Ovary (tissue), 9 donors: ENCODE measurements around the gene GLT1D1. TPM values are rescaled to one million over a fixed set of nuclear protein-coding genes. Genes with fewer than 3 reads are reported as not detected.

Experiments
- DNase-seq, 5 donors: peaks; one replicate each; pipeline ENCODE4 v3.0.0-alpha.2; 2019 to 2020
- H3K27ac ChIP-seq, 2 donors: fragments of 200-600 bp; one replicate each; pipeline versions ENCODE4 v1.5.1 to v1.8.0; 2019 to 2022
- H3K27me3 ChIP-seq: fragments of 200-600 bp; one replicate; pipeline ENCODE4 v1.8.0; 2022
- H3K36me3 ChIP-seq: fragments of 200-600 bp; sonication (generic); one replicate; pipeline ENCODE4 v1.5.1; 2019
- H3K4me1 ChIP-seq: one replicate; pipeline ENCODE4 v1.8.1; 2013; ENCODE audit warnings: mild to moderate bottlenecking, moderate library complexity; ENCODE audit not compliant: insufficient read depth
- H3K4me3 ChIP-seq: fragments of 200-600 bp; sonication (generic); one replicate; pipeline ENCODE4 v1.5.1; 2017
- H3K9me3 ChIP-seq, 2 donors: fragments of 200-600 bp in 1 of 2; sonication (generic) in 1 of 2; one replicate each; pipeline versions ENCODE4 v1.5.1 to v1.8.1; 2013 to 2019; ENCODE audit warnings: mild to moderate bottlenecking in 1 of 2, moderate library complexity in 1 of 2
- CTCF ChIP-seq, 3 donors: fragments of 450-650 bp in 2 of 3; fragments of 200-600 bp in 1 of 3; IDR thresholded peaks; one replicate each; pipeline versions ENCODE4 v1.5.1 to v1.8.0; 2016 to 2022; ENCODE audit warnings: antibody characterized with exemption in 3 of 3, mild to moderate bottlenecking in 1 of 3
- EP300 ChIP-seq: sonication (generic); formaldehyde crosslinking; IDR thresholded peaks from one replicate; pipeline ENCODE4 v1.6.1; 2017; ENCODE audit warnings: antibody characterized with exemption
- POLR2A ChIP-seq: fragments of 450-650 bp; IDR thresholded peaks from one replicate; pipeline ENCODE4 v1.6.1; 2017; ENCODE audit warnings: antibody characterized with exemption, mild to moderate bottlenecking, moderate library complexity
- WGBS, 3 donors: extraction: QIAGEN DNeasy Blood & Tissue Kit in 1 of 3; methylation state at CpG; one replicate each; pipeline versions ENCODE4 v1.1.5 to v1.1.7; 2013 to 2017; 5-methylcytosine and 5-hydroxymethylcytosine counted together
- intact Hi-C, 4 donors: fragments of 100-400 bp; cut with DNase I; formaldehyde crosslinking; loops; one replicate each; pipeline versions ENCODE4 v1.11.0 to v1.15.1; 2022 to 2023
- polyA plus RNA-seq, 2 donors: library from polyadenylated mRNA; stranded (reverse); fragments of 200-250 nt in 1 of 2; fragments of 350-450 nt in 1 of 2; fragmentation: Illumina TruSeq in 1 of 2; extraction: RNeasy Lipid Tissue Mini Kit (QIAGEN cat#74804) in 1 of 2; gene quantifications; one replicate each; pipeline ENCODE4 v1.2.3, GENCODE V29; 2013 to 2014
- total RNA-seq, 7 donors: library from RNA; depleted of rRNA in 2 of 7; stranded (reverse); fragments of >200 nt in 2 of 7; fragmentation: NEBNext Ultra II Directional in 3 of 7; extraction: Animal tissue kit (Norgen Biotek cat#: 25700) in 3 of 7; gene quantifications; one replicate each; pipeline versions ENCODE4 v1.1.0 to v1.2.4, GENCODE V29; 2016 to 2023
- donor health status: DM: no; HTN: no; CAD: no; lungs with moderate emphysema.
- donor health status: DM: no; HTN: no; CAD: no.
- donor health status: Bipolar disorder and iron deficiency.
- donor health status: DM: yes; HTN: yes; CAD: no.
- donor health status: DM: no; HTN: no; CAD: no.
- donor health status: DM: yes; HTN: yes; CAD: no.

GLT1D1 gene
- total and polyA plus RNA-seq, 9 donors: 0.12 to 0.61 (median 0.24) TPM; not detected in 1

- no peaks in the 10 kb centered on the region for H3K27me3 ChIP-seq
- TF ChIP-seq POLR2A (no peak), EP300 (no peak)
- H3K4me3 ChIP-seq: no peak overlapping the region
- H3K27ac ChIP-seq: no peak overlapping the region
- 91 to 93% (median 92%) methylated on average over 6 of the region's 6 CpGs for WGBS, 3 donors
- H3K4me1 ChIP-seq: peaks cover 11% of the 10 kb centered on the region
- H3K36me3 ChIP-seq: no peaks in the 10 kb centered on the region
- H3K9me3 ChIP-seq: no peaks in the 10 kb centered on the region
- intact Hi-C loops: no loop called here
- no peak for DNase-seq
Observed at GRCh38 chr12:128820253-128820652, 33.0 kb upstream of the GLT1D1 start.

- Histone ChIP-seq H3K9me3 (no peaks in the 10 kb centered on the region), H3K27me3 (no peaks in the 10 kb centered on the region), H3K36me3 (no peaks in the 10 kb centered on the region), H3K4me1 (peaks cover 11% of the 10 kb centered on the region), H3K4me3 (no peak overlapping the region), H3K27ac (no peak overlapping the region)
- no peak for DNase-seq
- no peak for TF ChIP-seq POLR2A
- no peak for TF ChIP-seq EP300
- intact Hi-C loops: no loop called here
- 78 to 81% (median 79%) methylated on average over 7 of the region's 7 CpGs for WGBS, 3 donors
Observed at GRCh38 chr12:128820723-128821432, 32.4 kb upstream of the GLT1D1 start.

- Histone ChIP-seq H3K27me3 (no peaks in the 10 kb centered on the region), H3K4me3 (peak overlapping the region; percentile 90), H3K9me3 (no peaks in the 10 kb centered on the region), H3K4me1 (peaks cover 7% of the 10 kb centered on the region), H3K36me3 (no peaks in the 10 kb centered on the region), H3K27ac (peak overlapping the region in 1 of 2 donors; percentile 17)
- no peak for TF ChIP-seq POLR2A
- no peak for TF ChIP-seq EP300
- TF ChIP-seq CTCF (IDR thresholded peaks at IDR 0.05): no peak
- intact Hi-C loops: no loop called here
- 0 to 1% (median 0%) methylated on average over 35 to 88 of the region's 88 CpGs for WGBS, 3 donors
- peak in 3 of 5 donors; percentile 14 to 48 (median 47) for DNase-seq
Observed at GRCh38 chr12:128823216-128823915, 29.9 kb upstream of the GLT1D1 start.

- Histone ChIP-seq H3K27ac (peak within 1 kb of the TSS in 1 of 2 donors; percentile 61), H3K4me3 (peak within 1 kb of the TSS; percentile 90), H3K4me1 (peaks cover 4% of the 10 kb centered on the region), H3K36me3 (no peaks in the 10 kb centered on the region), H3K27me3 (no peaks in the 10 kb centered on the region), H3K9me3 (no peaks in the 10 kb centered on the region)
- intact Hi-C loops: no loop called here
- DNase-seq: peak; percentile 95 to 97 (median 96)
- WGBS, 3 donors: 2 to 6% (median 4%) methylated on average over 46 to 63 of the region's 63 CpGs
- TF ChIP-seq POLR2A (peak; percentile 88), CTCF (IDR thresholded peaks at IDR 0.05) (no peak)
Observed at GRCh38 chr12:128823916-128824839, 29.1 kb upstream of the GLT1D1 start, which contains the start of gene SLC15A4. TSS of gene SLC15A4 (minus strand) at chr12:128823958. CDS start at chr12:128823943, 15 bp downstream.

- H3K27ac ChIP-seq: no peak overlapping the region
- H3K4me3 ChIP-seq: no peak overlapping the region
- no peaks in the 10 kb centered on the region for H3K36me3 ChIP-seq
- TF ChIP-seq POLR2A (no peak), EP300 (no peak), CTCF (IDR thresholded peaks at IDR 0.05) (no peak)
- H3K9me3 ChIP-seq: no peaks in the 10 kb centered on the region
- WGBS, 3 donors: 74 to 81% (median 79%) methylated on average over 4 of the region's 4 CpGs
- H3K27me3 ChIP-seq: no peaks in the 10 kb centered on the region
- DNase-seq: no peak
- H3K4me1 ChIP-seq: peaks cover 4% of the 10 kb centered on the region
- intact Hi-C loops: no loop called here
Observed at GRCh38 chr12:128825835-128826234, 27.4 kb upstream of the GLT1D1 start.
